ENCODE measurements around the gene BLOC1S3. TPM values are rescaled to one million over a fixed set of nuclear protein-coding genes. Genes with fewer than 3 reads are reported as not detected.

The BLOC1S3 gene
- total and polyA plus RNA-seq, 4 donors, result 4.2 to 17.3 (median 8.1) TPM

DNA sequence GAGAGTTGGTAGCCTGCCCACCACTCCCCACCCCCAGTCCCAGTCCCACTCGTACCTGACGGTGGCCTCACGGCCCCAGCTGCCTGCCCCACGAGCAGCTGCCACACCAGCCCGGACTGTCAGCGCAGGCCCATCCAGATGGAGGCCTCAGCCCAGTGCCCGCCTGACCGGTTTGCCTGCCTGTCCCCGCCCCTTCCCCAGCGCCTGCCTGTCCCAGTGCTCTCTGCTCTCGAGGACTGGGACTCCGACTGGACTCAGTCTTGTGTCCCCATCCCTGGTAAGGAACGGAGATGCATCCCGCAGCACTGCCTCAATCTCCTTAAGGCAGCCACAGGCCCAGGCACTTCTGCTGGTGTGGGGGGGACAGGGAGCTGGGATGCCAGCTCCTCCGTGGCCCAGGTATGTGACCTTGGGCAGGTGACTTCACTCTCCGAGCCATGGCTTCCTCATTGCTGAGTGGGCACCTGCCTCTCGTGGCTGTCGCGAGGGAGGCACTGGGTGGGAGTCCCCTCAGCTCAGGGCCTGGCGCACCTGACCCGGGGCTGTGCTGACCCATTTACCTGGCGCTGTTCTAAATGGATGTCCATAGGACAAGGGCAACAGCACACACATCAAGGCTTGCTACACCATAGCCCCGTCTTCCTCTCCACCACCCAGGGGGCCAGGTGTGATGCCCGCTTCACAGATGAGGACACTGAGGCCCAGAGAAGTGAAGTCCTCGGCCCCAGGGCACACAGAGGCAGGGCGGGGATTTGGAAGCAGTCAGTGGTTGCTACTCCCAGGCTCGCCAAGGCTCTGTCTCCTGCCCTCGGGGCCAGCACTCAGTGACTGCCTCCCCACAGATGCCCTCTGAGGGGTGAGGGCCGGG, 17.5 kb upstream of the BLOC1S3 start, which contains the start of gene NKPD1:
Gene NKPD1, minus strand, starts transcription at position 113 of the 868 bp plus-strand sequence. CDS start 832 bp downstream, outside the sequence.
- no peak within 1 kb of the TSS for H3K4me3 ChIP-seq
- DNase-seq, result peak in 2 of 3 donors; percentile 42 to 61
- H3K9ac ChIP-seq (ENCODE audit: insufficient read depth in 1 of 2, low read length in 2 of 2), result no peak within 1 kb of the TSS
- H3K36me3 ChIP-seq (ENCODE audit: control insufficient read depth in 4 of 4, insufficient read depth in 4 of 4, low read length in 4 of 4), result no peaks in the 10 kb centered on the region
- ATAC-seq (ENCODE audit: insufficient read depth, low FRiP score), result no peak
- TF ChIP-seq, protein P1, sequence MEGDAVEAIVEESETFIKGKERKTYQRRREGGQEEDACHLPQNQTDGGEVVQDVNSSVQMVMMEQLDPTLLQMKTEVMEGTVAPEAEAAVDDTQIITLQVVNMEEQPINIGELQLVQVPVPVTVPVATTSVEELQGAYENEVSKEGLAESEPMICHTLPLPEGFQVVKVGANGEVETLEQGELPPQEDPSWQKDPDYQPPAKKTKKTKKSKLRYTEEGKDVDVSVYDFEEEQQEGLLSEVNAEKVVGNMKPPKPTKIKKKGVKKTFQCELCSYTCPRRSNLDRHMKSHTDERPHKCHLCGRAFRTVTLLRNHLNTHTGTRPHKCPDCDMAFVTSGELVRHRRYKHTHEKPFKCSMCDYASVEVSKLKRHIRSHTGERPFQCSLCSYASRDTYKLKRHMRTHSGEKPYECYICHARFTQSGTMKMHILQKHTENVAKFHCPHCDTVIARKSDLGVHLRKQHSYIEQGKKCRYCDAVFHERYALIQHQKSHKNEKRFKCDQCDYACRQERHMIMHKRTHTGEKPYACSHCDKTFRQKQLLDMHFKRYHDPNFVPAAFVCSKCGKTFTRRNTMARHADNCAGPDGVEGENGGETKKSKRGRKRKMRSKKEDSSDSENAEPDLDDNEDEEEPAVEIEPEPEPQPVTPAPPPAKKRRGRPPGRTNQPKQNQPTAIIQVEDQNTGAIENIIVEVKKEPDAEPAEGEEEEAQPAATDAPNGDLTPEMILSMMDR (IDR thresholded peaks at IDR 0.05; ENCODE audit: control extremely low read depth, extremely low read depth), result no peak
- H3K27me3 ChIP-seq (ENCODE audit: control insufficient read depth in 3 of 3, insufficient read depth in 3 of 3, low read length in 2 of 3), result peaks cover 0 to 2% (median 0%) of the 10 kb centered on the region in 3 donors
- H3K9me3 ChIP-seq (ENCODE audit: control insufficient read depth in 4 of 4, insufficient read depth in 3 of 4, low read length in 3 of 4), result no peaks in the 10 kb centered on the region
- H3K4me1 ChIP-seq (ENCODE audit: control insufficient read depth in 5 of 5, insufficient read depth in 5 of 5, low read length in 5 of 5), result peaks cover 0 to 9% (median 0%) of the 10 kb centered on the region in 5 donors
- no peak within 1 kb of the TSS for H3K27ac ChIP-seq (ENCODE audit: low read depth in 1 of 2, low read length in 1 of 2)
- WGBS, 2 donors, result 47 to 63% methylated on average over 29 of the region's 29 CpGs

DNA sequence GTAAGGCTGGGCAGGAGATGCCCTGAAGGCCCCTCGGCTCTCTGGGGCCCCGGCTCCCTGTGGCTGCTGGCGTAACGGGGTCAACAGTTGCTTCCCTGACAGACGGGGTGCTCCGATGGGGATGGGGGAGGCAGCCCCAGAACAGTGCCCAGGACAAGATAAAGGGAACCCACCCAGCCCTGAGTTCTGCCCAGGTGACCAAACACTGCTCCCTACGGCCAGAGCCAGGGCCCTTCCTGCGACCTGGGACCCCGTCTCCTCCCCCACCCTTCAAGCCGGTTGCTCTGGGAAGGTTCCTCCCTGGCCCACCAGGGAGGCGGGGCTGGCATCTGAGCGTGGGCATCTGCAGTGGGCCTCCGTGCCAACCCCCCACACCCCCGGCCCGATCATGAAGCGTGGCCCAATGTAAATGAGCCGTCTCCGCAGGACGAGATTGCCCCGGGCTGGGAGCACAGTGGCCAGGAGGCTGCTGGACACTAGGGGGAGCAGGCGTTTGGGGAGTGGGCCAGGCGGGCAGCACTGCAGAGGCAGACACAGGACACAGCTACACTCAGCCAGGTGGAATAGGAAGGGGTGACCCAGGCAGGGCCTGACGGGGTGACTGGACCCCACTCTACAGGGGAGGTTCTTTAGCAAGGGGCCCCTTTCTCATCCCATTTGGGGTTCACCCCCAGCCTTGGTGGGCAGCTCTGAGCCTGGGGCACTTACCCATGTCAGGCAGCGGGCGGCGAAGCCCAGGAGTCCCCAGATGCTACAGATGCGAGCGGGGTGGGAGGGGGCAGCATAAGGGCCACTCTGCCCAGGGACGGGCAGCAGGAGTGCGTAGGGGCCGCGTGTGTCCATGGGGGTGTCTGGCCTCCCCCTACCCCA, 16.6 kb upstream of the BLOC1S3 start:
- H3K4me1 ChIP-seq (ENCODE audit: control insufficient read depth in 5 of 5, insufficient read depth in 5 of 5, low read length in 5 of 5), result peaks cover 0 to 9% (median 0%) of the 10 kb centered on the region in 5 donors
- DNase-seq (peak; percentile 42 to 55 (median 46)), ATAC-seq (ENCODE audit: insufficient read depth, low FRiP score) (no peak)
- H3K4me3 ChIP-seq, result no peak overlapping the region
- peaks cover 0 to 1% (median 0%) of the 10 kb centered on the region in 3 donors for H3K27me3 ChIP-seq (ENCODE audit: control insufficient read depth in 3 of 3, insufficient read depth in 3 of 3, low read length in 2 of 3)
- WGBS, 2 donors, result 51 to 53% methylated on average over 32 of the region's 32 CpGs
- TF ChIP-seq, protein P1 (IDR thresholded peaks at IDR 0.05; ENCODE audit: control extremely low read depth, extremely low read depth), result no peak
- no peak overlapping the region for H3K27ac ChIP-seq (ENCODE audit: low read depth in 1 of 2, low read length in 1 of 2)
- no peaks in the 10 kb centered on the region for H3K36me3 ChIP-seq (ENCODE audit: control insufficient read depth in 4 of 4, insufficient read depth in 4 of 4, low read length in 4 of 4)
- no peak overlapping the region for H3K9ac ChIP-seq (ENCODE audit: insufficient read depth in 1 of 2, low read length in 2 of 2)
- no peaks in the 10 kb centered on the region for H3K9me3 ChIP-seq (ENCODE audit: control insufficient read depth in 4 of 4, insufficient read depth in 3 of 4, low read length in 3 of 4)

DNA sequence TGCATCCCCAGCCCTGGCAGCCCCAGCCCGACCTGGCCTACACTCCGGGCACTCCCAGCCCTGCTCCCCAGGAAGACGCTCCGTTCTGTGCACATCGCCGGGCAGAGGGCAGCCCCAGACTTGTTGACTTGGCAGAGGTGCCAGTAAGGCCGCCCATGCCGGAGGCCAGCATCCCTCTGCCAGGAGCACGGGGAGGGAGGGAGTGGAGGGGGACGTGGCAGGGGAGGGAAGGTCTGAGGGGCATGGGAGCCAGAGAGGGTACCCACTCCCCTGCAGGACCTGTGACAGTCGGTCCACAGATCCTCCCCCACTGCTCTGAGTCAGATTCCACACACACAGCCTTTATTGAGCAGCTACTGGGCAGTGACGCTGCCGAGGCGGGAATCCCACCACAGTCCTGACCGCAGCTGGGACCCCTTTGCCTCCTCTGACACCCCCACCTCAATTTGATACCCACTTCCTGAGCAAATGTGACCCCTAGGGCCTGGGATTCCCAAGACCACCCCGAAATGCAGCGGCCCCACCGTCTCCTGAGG, 15.9 kb upstream of the BLOC1S3 start:
- Histone ChIP-seq H3K9ac (ENCODE audit: insufficient read depth in 1 of 2, low read length in 2 of 2) (no peak overlapping the region), H3K4me3 (no peak overlapping the region), H3K27ac (ENCODE audit: low read depth in 1 of 2, low read length in 1 of 2) (no peak overlapping the region), H3K36me3 (ENCODE audit: control insufficient read depth in 4 of 4, insufficient read depth in 4 of 4, low read length in 4 of 4) (no peaks in the 10 kb centered on the region), H3K4me1 (ENCODE audit: control insufficient read depth in 5 of 5, insufficient read depth in 5 of 5, low read length in 5 of 5) (peaks cover 0 to 9% (median 0%) of the 10 kb centered on the region in 5 donors), H3K27me3 (ENCODE audit: control insufficient read depth in 3 of 3, insufficient read depth in 3 of 3, low read length in 2 of 3) (no peaks in the 10 kb centered on the region), H3K9me3 (ENCODE audit: control insufficient read depth in 4 of 4, insufficient read depth in 3 of 4, low read length in 3 of 4) (no peaks in the 10 kb centered on the region)
- WGBS, 2 donors, result 80 to 82% methylated on average over 17 to 18 of the region's 18 CpGs
- TF ChIP-seq, protein P1 (IDR thresholded peaks at IDR 0.05; ENCODE audit: control extremely low read depth, extremely low read depth), result no peak
- ATAC-seq (ENCODE audit: insufficient read depth, low FRiP score) (no peak), DNase-seq (no peak)
